Activated CD8-positive, alpha-beta memory T cell treated with anti-CD3 and anti-CD28 coated beads, Interleukin-2, amount 50 U/mL, for 4 hours (primary cell): Measurements from ENCODE around the gene MAD1L1.
"Not testable (repeated sequence)": the region's sequence is repeated elsewhere in the genome, so short reads cannot be mapped to it uniquely, and the experiment has no call there.

Experiments used
- DNase-seq: peaks from one replicate; pipeline ENCODE4 v3.0.0-alpha.2; 2020

The MAD1L1 gene

GRCh38 chr7:2232766-2233520 lies at the start of gene MAD1L1:
MAD1L1 (minus strand) TSS chr7:2232945; CDS start chr7:2230133, 2,812 bp downstream.
- DNase-seq, result peak; percentile 89

DNA sequence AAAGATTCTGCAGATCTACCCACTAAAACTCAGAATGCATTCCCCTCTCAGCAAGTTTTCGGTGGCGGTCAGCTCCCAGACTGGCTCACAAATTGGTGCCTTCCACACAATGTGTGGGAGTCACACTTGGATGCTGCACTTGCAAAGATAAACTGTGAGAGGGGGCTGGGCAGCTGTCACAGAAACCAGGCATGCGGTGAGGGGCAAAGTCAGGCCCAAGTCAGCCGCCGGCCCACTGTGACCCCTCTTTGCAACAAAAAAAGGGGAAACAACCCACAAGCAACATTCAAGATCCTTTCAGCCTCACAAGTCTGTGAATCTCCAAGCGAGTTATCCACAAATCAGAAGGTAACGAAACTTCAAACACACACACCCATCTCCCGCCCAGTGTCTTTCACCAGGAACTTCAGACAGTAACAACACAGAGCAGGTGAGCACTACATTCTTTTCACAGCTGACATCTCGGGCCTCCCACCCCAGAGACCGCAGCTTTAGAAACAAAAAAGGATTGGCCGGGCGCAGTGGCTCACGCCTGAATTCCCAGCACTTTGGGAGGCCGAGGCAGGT lies 49.5 kb upstream of the MAD1L1 start:
- no peak for DNase-seq

GRCh38 chr7:2281541-2281940 lies 48.8 kb upstream of the MAD1L1 start:
- no peak for DNase-seq

GRCh38 chr7:2280424-2280823 lies 47.7 kb upstream of the MAD1L1 start:
- no peak for DNase-seq

GRCh38 chr7:2279896-2280295 lies 47.2 kb upstream of the MAD1L1 start:
- no peak for DNase-seq

- DNase-seq, result no peak
Measured at GRCh38 chr7:2278026-2278425, 45.3 kb upstream of the MAD1L1 start.

GRCh38 chr7:2276107-2276506 lies 43.4 kb upstream of the MAD1L1 start:
- no peak for DNase-seq

DNA sequence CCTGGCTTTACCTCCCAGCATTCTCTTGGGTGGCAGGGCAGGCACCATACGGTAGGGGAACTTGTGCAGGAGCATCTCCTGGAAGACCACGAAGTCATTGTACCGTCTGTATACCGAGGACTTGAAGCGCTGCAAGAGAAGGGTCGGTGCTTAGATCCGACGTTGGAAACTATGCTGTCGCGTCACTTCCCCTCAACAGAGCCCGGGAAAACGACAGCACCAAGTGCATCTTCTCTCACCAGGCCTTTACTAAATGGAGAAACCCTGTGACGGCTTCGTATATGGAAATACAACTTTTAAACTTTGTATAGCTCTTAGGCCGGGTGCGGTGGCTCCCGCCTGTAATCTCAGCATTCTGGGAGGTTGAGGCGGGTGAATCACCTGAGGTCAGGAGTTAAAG lies 42.4 kb upstream of the MAD1L1 start:
- no peak for DNase-seq

DNA sequence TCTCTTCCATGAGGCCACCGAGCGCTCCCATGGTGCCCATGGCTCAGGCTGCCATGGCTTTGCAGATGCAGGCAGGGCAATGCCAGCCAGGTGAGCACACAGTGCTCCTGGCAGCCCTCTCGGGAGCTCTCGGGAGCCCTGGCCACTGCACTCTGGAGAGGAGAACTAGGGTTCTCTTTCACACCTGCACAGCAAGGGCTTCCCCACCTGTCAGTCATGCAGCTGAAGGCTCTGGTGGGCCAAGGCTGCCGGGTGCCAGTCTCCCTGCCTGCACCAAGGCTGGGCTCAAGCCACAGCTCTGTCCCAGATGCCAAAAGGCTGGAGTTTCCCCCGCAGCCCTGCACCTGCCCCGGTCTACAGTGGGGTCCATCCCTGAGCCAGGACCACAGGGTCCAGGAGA lies 41.9 kb upstream of the MAD1L1 start:
- no peak for DNase-seq

DNA sequence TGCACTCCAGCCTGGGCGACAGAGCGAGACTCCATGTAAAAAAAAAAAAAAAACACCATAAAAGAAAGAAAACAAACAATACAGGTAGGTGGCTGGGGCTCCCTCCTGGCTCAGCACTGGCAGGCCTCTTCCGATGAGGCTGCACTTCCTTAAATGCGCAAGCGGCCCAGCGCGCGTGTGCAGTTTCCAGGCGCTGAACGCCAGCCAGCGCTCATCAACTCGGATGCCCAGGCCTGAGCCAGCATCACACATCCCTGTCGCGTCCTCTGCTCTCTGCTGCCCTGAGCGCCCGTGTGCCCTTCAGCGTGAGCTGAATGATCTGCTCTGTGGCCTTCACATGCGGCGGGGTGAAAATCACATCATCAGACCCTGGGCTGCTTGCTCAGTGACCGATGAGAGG lies 41.1 kb upstream of the MAD1L1 start:
- DNase-seq, result no peak

- no peak for DNase-seq
Measured at GRCh38 chr7:2272031-2272430, 39.3 kb upstream of the MAD1L1 start.

GRCh38 chr7:2271273-2272026 lies 38.7 kb upstream of the MAD1L1 start:
- DNase-seq, result no peak

- no peak for DNase-seq
Measured at GRCh38 chr7:2270495-2270894, 37.8 kb upstream of the MAD1L1 start.

DNA sequence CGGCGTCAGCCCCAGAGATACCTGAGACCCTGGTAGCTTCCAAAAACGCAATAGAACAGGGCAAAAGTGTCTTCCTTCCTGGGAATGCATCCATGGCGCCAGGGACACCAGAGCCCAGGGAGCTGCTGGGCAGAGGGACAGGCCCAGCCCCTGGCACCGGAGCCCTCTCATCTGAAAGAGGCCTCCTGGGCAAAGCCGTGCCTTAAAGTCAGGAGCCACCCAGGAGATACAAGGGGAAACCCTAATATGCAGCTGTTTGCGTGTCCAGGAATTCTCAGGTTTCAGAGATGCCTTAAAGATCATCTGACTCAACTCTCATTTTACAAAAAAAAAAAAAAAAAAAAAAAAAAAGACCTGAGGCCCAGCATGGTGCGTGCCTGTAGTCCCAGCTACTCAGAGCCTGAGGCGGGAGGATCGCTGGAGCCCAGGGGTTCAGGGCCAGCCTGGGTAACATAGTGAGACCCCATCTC lies 37.3 kb upstream of the MAD1L1 start:
- DNase-seq, result no peak

GRCh38 chr7:2269089-2269990 lies 36.6 kb upstream of the MAD1L1 start:
- not testable (repeated sequence) for DNase-seq

- DNase-seq, result no peak
Measured at GRCh38 chr7:2266911-2267310, 34.2 kb upstream of the MAD1L1 start.

- no peak for DNase-seq
Measured at GRCh38 chr7:2264158-2264557, 31.4 kb upstream of the MAD1L1 start.

- no peak for DNase-seq
Measured at GRCh38 chr7:2263176-2263575, 30.4 kb upstream of the MAD1L1 start.

DNA sequence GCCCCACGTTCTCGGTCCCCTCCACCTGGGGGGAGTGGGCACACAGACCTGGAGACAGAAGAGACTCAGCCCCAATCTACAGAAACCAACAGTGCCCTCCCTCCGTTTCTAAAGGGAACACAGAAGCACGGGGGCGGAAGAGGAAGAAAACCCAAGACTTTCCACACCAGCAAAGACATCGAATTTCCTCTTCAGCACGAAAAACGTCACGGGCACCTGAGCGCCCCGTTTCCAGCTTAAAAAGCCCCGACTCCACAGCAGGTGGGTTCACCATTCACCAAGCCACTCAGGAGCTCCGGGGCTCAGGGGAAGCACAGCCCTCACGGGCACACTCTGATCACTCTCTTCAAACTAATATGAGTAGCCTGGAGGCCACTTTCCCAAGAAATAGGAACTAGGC lies 28.9 kb upstream of the MAD1L1 start:
- peak; percentile 35 for DNase-seq

DNA sequence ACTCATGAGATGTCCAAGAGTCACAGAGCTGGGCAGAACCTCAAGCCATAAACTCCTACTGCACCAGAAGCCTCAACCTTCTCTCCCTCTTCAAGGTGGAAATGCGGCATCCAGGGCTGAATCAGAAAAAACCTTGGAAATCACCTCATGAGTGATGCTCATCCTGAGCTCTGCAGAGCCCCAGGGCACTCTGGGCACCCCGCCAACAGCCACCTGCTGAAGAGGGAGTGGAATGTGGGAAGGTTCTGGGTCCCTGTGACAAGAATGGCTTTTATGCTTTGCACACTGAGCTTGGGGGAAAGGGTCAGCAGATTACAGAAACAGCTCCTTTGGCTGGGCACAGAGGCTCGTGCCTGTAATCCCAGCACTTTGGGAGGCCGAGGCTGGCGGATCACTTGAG lies 28.1 kb upstream of the MAD1L1 start:
- DNase-seq, result no peak

DNA sequence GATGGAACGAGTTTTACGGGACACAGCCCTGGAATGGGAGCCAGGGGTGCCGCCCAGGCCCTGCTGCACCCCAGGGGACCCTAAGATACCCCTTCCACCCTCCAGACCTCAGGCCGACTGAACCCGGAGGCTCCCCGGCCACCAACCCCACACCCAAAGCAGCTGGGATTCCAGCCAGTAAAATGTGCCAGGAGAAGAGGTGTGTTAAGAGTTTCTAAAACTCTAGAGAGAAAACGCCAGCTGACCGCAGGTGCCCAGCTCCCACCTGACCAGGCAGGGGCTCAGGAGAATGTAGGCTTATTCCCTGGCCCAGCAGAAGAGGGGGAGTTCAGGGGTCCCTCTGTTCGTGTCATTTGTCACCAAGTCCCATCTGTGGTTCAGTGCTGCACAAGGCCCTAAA lies 26.7 kb upstream of the MAD1L1 start:
- DNase-seq, result no peak

DNA sequence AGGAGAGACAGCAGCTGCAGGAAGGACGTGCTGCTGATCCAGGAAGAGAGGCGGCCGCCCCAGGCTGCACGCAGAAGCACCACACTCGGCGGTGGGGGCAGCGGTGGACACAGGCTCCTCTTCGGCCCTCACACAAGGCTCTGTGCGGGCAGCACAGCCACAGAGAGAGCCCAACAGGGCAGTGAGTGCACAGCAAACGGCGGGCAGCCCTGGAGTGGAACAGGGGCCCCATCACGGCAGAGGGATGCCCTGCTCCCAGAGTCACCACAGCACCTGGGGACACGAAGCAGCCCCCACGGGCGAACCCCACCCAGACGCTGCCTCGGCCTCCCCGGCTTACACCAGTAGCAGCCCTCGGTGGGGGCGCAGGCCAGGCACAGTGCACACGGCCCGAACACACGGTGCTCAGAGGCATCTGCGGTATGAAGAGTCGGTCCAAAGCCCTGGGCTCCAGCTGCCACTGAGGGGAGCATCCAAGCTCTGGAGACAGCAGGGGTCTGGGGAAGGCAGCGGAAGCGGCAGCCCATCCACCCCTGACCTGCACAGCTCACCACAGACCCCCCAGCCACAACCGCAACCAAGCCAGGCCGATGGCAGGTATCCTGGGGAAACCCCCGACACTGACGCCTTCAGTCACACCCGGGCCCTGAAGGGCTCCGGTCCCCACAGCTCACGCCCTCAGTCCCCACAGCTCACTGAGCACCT lies 26.1 kb upstream of the MAD1L1 start:
- DNase-seq, result no peak
